T-helper 2 cell (primary cell): ENCODE data around the gene CALCOCO1.

ENCODE experiments used
- DNase-seq, 5 experiments: peaks; one replicate each; pipeline versions ENCODE4 v3.0.0 to v3.0.0-alpha.2; 2012 to 2022

Gene CALCOCO1

DNA sequence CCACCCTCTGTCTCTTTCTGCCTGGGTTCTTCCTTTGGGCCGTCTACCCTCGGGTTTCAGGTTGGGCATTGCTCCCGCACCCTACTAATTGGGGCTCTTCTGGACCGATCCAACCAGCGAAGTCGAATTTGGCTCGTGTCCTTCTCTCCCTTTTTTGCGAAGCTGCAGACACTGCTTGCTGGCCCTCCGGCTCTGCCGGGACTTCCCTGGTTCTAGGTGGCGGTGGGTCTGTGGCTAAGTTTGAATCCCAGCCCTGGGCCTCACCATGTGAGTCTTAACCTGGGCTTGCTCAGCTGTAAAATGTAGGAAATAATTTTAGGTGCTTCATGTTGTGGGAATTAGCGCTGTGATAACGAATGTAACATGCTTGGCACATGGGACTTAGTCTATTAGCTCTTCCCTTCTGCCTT is 24.9 kb upstream of the CALCOCO1 start:
- no peak for DNase-seq

DNA sequence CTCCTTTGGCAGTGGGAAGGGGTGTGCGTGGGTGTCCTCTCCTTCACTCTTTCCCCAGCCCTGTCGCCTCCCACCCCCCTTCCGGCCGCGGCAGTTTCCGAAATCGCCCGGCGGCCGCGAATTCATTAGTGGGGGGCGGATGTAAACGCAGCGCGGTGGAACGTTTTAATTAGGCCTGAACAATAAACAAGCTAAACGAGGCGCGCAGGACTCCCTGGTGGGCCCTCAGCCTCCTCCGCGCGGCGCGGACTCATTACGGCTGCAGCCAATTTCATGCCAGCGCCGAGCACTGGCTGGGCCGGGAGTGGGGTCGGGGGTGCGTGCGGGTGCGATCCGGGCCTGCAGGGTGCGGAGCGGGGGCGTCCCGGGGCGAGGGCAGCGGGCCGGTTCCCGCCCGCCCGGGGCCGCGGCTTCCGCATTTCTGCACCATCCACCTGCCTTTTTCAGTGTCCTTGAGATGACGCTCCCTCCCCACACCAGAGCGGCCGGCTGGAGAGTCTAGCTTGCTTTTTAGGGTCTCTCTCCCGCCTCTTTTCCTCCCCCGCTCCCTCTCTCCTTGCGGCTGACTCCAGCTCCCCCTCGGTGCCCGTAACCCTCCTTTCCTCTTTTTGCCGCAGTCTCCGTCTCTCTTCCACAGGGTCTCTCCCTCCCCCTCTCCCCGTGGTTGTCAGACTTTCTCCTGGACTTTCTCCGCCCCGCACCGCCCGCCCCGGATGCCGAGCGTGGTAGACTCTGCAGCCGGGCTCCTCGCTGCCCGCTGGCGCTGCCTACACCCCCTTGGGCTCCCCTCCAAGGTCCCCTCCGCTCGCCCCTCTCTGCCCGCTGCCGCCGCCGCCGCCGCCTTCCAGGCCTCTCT is 24.3 kb upstream of the CALCOCO1 start, which contains the start of gene CISTR:
TSS of gene CISTR (minus strand) at position 644 of the 856 bp plus-strand sequence.
- peak in 2 of 5 experiments; percentile 24 to 38 for DNase-seq

GRCh38 chr12:53750812-53751335 is 23.6 kb upstream of the CALCOCO1 start:
- no peak for DNase-seq

- DNase-seq = no peak
Measured at GRCh38 chr12:53749986-53750811, 22.9 kb upstream of the CALCOCO1 start.

DNA sequence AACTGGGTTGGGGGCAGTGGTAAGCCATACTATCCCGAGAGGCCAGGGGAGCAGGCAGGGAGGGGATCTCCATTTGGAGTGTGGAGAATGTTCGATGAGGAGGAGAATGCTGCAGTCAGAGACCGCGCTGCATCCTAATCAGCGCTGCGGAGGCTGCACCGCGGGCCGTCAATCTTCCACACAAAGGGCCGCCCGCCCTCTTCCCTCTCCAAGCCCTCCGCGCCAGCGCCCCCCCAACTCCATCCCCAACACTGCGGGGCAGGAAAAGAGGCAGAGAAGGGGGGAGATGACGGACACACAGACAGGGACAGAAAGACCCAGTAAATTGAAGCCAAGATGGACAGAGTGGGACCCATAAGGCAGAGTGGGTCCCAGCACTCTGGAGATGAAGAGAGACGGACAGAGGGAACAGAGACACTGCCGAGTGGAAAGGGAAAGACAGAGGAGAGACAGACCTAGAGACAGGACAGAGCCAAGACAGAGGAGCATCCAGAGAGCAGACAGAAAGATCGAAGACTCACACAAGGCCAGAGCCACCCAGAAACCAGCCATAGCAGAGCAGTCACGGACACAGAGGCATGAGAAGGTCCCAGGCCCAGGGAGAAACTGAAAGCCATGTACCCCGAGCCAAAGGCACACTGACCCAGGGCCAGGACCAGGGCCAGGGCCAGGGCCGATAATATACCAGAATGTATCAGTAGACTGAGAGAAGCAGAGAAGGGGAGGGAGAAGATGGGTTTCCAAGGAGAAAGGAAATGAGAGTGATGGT is 21.0 kb upstream of the CALCOCO1 start:
- no peak for DNase-seq

GRCh38 chr12:53747095-53747494 is 19.8 kb upstream of the CALCOCO1 start:
- DNase-seq = no peak

DNA sequence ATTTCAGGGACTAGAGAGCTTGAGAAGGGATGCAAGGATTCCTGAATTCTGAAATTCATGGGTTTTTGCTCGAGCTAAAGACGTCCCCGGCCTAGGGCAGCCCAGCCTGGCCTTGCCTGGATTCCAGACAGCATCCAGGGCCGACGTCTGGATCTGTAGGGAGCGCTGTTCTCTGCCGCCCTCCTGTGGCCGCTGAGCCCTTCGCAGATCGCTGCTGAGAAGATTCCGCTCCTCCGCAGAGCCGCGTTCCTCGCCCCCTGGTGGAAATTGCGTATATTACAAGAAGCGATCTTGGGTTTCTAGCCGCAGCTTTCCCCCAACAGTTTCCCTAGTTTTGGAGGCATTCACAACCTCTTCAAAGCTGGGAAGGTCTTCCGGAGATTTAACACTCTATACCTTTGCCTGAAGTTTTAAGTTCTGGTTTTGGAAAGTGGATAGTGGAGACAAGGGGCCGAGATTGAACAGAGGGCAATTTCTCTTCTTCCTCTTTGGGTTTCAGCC is 19.4 kb upstream of the CALCOCO1 start:
- peak; percentile 76 to 83 (median 78) for DNase-seq

- DNase-seq = no peak
Measured at GRCh38 chr12:53744751-53745150, 17.5 kb upstream of the CALCOCO1 start.

DNA sequence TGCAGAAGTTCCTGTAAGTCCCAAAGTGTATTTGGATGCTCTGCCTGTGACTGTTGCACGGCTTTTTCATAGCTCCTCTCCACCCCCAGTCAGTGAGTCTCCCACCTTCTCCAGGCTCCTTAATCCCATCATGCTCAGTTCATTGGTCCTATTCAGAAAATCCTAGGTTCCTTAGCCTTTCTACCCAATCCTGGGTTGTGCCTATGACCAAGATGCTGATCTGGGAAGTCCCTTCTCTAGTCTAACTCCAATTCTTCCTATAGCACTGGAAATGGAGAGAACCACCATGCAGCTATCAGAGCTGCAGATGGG is 16.8 kb upstream of the CALCOCO1 start:
- no peak for DNase-seq

- peak in 4 of 5 experiments; percentile 44 to 56 (median 52) for DNase-seq
Measured at GRCh38 chr12:53743266-53744129, 16.2 kb upstream of the CALCOCO1 start.

- no peak for DNase-seq
Measured at GRCh38 chr12:53740130-53740491, 12.9 kb upstream of the CALCOCO1 start.

DNA sequence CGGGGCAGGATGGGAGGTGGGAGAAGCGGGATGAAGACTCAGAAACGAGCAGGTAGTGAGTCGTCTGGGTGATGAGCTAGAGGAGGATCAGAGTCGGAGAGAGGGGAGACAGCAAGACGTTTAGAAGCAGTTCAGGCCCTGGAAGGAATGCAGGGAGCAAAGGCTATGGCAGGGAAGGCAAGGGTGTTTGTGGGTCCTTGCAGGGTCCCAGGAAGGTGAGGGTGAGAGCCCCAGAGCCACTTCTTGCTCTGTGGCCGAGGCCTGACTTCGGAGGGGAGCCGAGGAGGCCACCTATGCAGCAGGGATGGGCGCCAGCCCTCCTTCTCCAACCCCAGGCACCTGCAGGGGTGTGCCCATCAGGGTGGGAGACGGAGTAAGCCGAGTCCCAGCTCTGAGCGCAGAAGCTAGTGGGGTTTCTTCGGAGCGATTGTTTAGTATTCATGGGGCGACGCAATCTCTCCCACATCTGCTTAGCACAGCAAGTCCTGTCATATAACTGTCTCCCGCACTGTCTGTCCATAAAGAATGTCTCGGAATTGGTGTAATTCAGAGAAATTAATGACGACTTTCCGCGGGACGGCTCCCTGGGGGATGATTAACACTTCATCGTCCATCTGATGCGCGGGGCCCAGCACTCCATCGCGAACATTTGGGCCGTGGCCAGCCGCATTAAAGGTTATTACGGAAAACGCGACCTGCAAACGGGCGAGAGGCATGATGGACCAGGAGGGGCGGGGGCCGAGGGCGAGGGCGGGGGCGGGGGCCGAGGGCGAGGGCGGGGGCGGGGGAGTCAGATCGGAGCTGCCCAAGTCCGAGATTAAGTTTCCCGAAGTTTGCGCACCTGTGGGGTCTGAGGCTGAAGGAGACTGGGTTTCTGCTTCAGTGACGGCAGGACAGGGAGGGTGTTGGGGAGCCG is 12.2 kb upstream of the CALCOCO1 start:
- DNase-seq = no peak

DNA sequence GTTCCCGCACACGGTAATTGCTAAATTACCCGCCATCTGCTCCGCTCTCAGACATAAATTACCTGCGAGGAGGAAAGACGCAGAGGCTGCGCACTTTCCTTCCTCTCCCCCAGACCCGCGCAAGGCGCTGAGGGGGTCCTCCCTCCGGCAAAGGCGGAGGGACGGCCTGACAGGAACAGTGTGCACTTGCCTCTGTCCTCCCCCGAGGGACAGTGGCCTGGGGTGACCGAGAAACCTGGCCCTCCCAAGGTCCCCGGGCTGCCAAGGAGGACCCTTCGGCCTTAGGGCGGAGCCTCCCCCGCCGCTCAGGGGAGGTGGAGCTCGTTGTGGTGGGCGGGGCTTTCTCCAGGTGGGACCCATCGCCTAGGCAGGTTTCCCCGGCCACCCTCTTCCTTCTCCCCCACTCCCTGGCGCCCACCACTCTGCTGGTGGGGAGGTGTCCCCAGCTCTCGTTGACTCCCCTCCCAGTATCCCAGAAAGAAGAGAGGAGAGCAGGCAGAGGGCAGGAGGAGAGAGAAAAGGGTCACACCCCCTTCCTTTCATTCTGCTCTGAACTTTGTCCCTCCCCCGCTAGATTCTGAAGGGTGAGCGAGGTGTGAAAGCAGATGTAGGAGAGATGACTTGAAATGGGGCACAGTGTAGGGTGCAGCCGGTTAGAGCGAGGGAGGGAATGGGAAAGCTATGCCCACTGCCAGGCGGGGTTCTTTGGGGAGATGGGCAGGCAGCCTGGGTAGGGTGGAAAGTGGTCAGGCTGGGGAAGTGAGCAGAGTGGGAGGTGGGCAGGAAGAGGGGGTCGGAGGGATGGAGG is 11.4 kb upstream of the CALCOCO1 start:
- peak in 2 of 5 experiments; percentile 33 to 38 for DNase-seq

- DNase-seq = no peak
Measured at GRCh38 chr12:53737951-53738405, 10.7 kb upstream of the CALCOCO1 start.

- no peak for DNase-seq
Measured at GRCh38 chr12:53737093-53737808, 10.0 kb upstream of the CALCOCO1 start.

GRCh38 chr12:53736592-53736991 is 9.3 kb upstream of the CALCOCO1 start:
- DNase-seq = no peak

DNA sequence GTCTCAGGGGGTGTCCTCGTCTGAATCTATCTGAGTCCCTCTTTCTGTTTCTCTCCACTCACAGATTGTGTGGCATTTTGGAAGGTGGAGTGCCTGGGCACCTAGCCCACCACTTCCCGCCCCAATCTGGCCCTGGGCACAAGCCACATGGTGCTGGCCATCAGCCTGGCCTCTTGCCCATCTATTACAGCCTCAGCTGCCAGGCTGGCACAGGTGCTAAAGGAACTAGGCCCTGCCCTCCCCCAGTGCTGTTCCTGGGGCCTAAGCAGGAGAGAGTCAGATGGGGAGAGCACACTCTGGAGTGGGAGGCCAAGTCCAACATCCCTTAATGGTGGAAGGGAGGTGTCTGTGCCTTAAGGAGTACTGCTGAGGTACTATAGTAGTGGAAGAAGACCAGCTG is 8.3 kb upstream of the CALCOCO1 start:
- DNase-seq = no peak

DNA sequence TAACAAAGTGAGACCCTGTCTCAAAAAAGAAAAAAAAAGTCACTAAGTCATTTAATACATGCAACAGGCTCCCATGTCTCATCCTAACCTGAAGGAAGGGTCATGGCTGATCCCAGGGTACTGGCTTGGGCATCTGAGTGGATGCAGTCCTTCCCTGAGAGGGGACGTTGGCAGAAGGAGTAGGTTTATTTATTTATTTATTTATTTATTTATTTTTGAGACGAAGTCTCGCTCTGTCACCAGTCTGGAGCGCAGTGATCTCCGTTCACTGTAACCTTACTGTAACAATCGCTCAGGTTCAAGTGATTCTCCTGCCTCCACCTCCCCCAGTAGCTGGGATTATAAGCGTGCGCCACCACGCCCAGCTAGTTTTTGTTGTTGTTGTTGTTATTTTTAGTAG is 7.2 kb upstream of the CALCOCO1 start:
- no peak for DNase-seq

- DNase-seq = no peak
Measured at GRCh38 chr12:53733807-53734200, 6.6 kb upstream of the CALCOCO1 start.
